ENCODE data around the gene CPOX.

The CPOX gene

GRCh38 chr3:98540346-98540745 is 53.1 kb downstream of the CPOX start:
- Histone ChIP-seq H3K27me3 (replicated peaks; ENCODE audit: insufficient read depth, low read length) (no peaks in the 10 kb centered on the region), H3K4me3 (ENCODE audit: low read length) (no peak overlapping the region), H3K9me2 (replicated peaks; ENCODE audit: insufficient read depth, low read length) (no peaks in the 10 kb centered on the region), H3F3A (ENCODE audit: insufficient read depth, low read length) (peaks cover 10% of the 10 kb centered on the region; the same call in 1 of the 2 replicates), H3K4me1 (ENCODE audit: low read length) (peaks cover 16% of the 10 kb centered on the region), H3K4me2 (ENCODE audit: low read depth, low read length) (peak overlapping the region; percentile 54), H3K79me2 (ENCODE audit: low read length) (no peaks in the 10 kb centered on the region), H3K27ac (ENCODE audit: low read length) (peak overlapping the region; percentile 55; the same call in 1 of the 2 replicates), H3K9me3 (replicated peaks; ENCODE audit: insufficient read depth, low read length) (no peaks in the 10 kb centered on the region), H2AFZ (ENCODE audit: low read length) (peak overlapping the region; percentile 7; the same call in 1 of the 2 replicates), H3K9ac (ENCODE audit: low read length) (no peak overlapping the region), H4K20me1 (ENCODE audit: insufficient read depth, low read length) (no peaks in the 10 kb centered on the region), H3K36me3 (replicated peaks; ENCODE audit: insufficient read depth, low read length) (no peaks in the 10 kb centered on the region)
- TF ChIP-seq EZH2 (optimal IDR thresholded peaks at IDR 0.05; ENCODE audit: low read depth, low read length) (no peak), EZH2phosphoT487 (IDR thresholded peaks at IDR 0.05; ENCODE audit: low read length) (no peak), CTCF (IDR thresholded peaks at IDR 0.05; ENCODE audit: low read length) (no peak)
- peak; percentile 91 for DNase-seq

- Histone ChIP-seq H3K36me3 (replicated peaks; ENCODE audit: insufficient read depth, low read length) (no peaks in the 10 kb centered on the region), H3K4me3 (ENCODE audit: low read length) (no peak overlapping the region), H3K27me3 (replicated peaks; ENCODE audit: insufficient read depth, low read length) (no peaks in the 10 kb centered on the region), H3K9ac (ENCODE audit: low read length) (no peak overlapping the region), H4K20me1 (ENCODE audit: insufficient read depth, low read length) (no peaks in the 10 kb centered on the region), H3K79me2 (ENCODE audit: low read length) (no peaks in the 10 kb centered on the region), H3F3A (ENCODE audit: insufficient read depth, low read length) (peaks cover 10% of the 10 kb centered on the region; the same call in 1 of the 2 replicates), H3K9me3 (replicated peaks; ENCODE audit: insufficient read depth, low read length) (no peaks in the 10 kb centered on the region), H3K4me1 (ENCODE audit: low read length) (peaks cover 16% of the 10 kb centered on the region), H2AFZ (ENCODE audit: low read length) (no peak overlapping the region), H3K9me2 (replicated peaks; ENCODE audit: insufficient read depth, low read length) (no peaks in the 10 kb centered on the region), H3K4me2 (ENCODE audit: low read depth, low read length) (no peak overlapping the region), H3K27ac (ENCODE audit: low read length) (no peak overlapping the region)
- TF ChIP-seq CTCF (IDR thresholded peaks at IDR 0.05; ENCODE audit: low read length): no peak
- DNase-seq: no peak
Observed at GRCh38 chr3:98536456-98537017, 56.9 kb downstream of the CPOX start.

- no peak overlapping the region for H2AFZ ChIP-seq (ENCODE audit: low read length)
- no peak overlapping the region for H3K4me3 ChIP-seq (ENCODE audit: low read length)
- no peaks in the 10 kb centered on the region for H3K79me2 ChIP-seq (ENCODE audit: low read length)
- H3F3A ChIP-seq (ENCODE audit: insufficient read depth, low read length): no peaks in the 10 kb centered on the region
- H4K20me1 ChIP-seq (ENCODE audit: insufficient read depth, low read length): no peaks in the 10 kb centered on the region
- H3K9me2 ChIP-seq (replicated peaks; ENCODE audit: insufficient read depth, low read length): no peaks in the 10 kb centered on the region
- no peak for DNase-seq
- H3K36me3 ChIP-seq (replicated peaks; ENCODE audit: insufficient read depth, low read length): no peaks in the 10 kb centered on the region
- TF ChIP-seq CTCF (IDR thresholded peaks at IDR 0.05; ENCODE audit: low read length): no peak
- TF ChIP-seq EZH2 (optimal IDR thresholded peaks at IDR 0.05; ENCODE audit: low read depth, low read length): no peak
- TF ChIP-seq EZH2phosphoT487 (IDR thresholded peaks at IDR 0.05; ENCODE audit: low read length): no peak
- no peak overlapping the region for H3K9ac ChIP-seq (ENCODE audit: low read length)
- H3K9me3 ChIP-seq (replicated peaks; ENCODE audit: insufficient read depth, low read length): no peaks in the 10 kb centered on the region
- no peak overlapping the region for H3K27ac ChIP-seq (ENCODE audit: low read length)
- H3K4me2 ChIP-seq (ENCODE audit: low read depth, low read length): no peak overlapping the region
- no peaks in the 10 kb centered on the region for H3K27me3 ChIP-seq (replicated peaks; ENCODE audit: insufficient read depth, low read length)
- peaks cover 3% of the 10 kb centered on the region; the same call in 1 of the 2 replicates for H3K4me1 ChIP-seq (ENCODE audit: low read length)
Observed at GRCh38 chr3:98534734-98535133, 58.7 kb downstream of the CPOX start.
